Right atrium auricular region (tissue), 2 donors: ENCODE measurements around the gene DUSP2. TPM values are rescaled to one million over a fixed set of nuclear protein-coding genes. Genes with fewer than 3 reads are reported as not detected.

ENCODE experiments used
- DNase-seq: peaks from one replicate; pipeline ENCODE4 v3.0.0-alpha.2; 2019; ENCODE audit warnings: low spot score
- H3K27ac ChIP-seq, 2 donors: fragments of 200-600 bp; sonication (generic); 1 replicate in 1 of 2; 2 replicates in 1 of 2; pipeline ENCODE4 v1.5.1; 2016 to 2019
- H3K27me3 ChIP-seq, 2 donors: fragments of 200-600 bp; sonication (generic); one replicate each; pipeline versions ENCODE4 v1.5.1 to v1.6.0; 2017 to 2019
- H3K36me3 ChIP-seq: fragments of 200-600 bp; sonication (generic); one replicate; pipeline ENCODE4 v1.5.1; 2016
- H3K4me1 ChIP-seq, 2 donors: fragments of 200-600 bp; sonication (generic); one replicate each; pipeline versions ENCODE4 v1.5.1 to v1.6.0; 2017 to 2019
- H3K4me3 ChIP-seq, 2 donors: fragments of 200-600 bp; sonication (generic); 1 replicate in 1 of 2; 2 replicates in 1 of 2; pipeline ENCODE4 v1.5.1; 2017 to 2019; ENCODE audit warnings: mild to moderate bottlenecking in 1 of 2, moderate library complexity in 1 of 2
- H3K9me3 ChIP-seq, 2 donors: fragments of 200-600 bp; sonication (generic); one replicate each; pipeline ENCODE4 v1.5.1; 2019
- CTCF ChIP-seq, 2 donors: fragments of 200-600 bp; sonication (generic); IDR thresholded peaks; one replicate each; pipeline ENCODE4 v1.5.1; 2019; ENCODE audit warnings: antibody characterized with exemption in 2 of 2
- total RNA-seq, 2 donors: library from RNA; depleted of rRNA; stranded (reverse); fragments of >200 nt; gene quantifications; one replicate each; pipeline ENCODE4 v1.1.0, GENCODE V29; 2016

DUSP2 gene
- total RNA-seq, 2 donors from 2014 or later = 4.0 to 9.0 TPM

GRCh38 chr2:96116879-96117533, 28.2 kb downstream of the DUSP2 start:
- no peak for DNase-seq
- Histone ChIP-seq H3K27me3 (peaks cover 3 to 6% of the 10 kb centered on the region in 2 donors), H3K9me3 (no peaks in the 10 kb centered on the region), H3K4me1 (peaks cover 0 to 20% of the 10 kb centered on the region in 2 donors), H3K36me3 (no peaks in the 10 kb centered on the region), H3K4me3 (peak overlapping the region; percentile 45 to 70), H3K27ac (peak overlapping the region in 1 of 2 donors; percentile 70)
- TF ChIP-seq CTCF (IDR thresholded peaks at IDR 0.05) = peak; percentile 90 to 91

GRCh38 chr2:96116424-96116878, 28.8 kb downstream of the DUSP2 start, which contains the start of gene ADRA2B:
Gene ADRA2B (minus strand): TSS chr2:96116571. CDS start chr2:96116149, 422 bp downstream.
- peaks cover 3 to 6% of the 10 kb centered on the region in 2 donors for H3K27me3 ChIP-seq
- DNase-seq = no peak

GRCh38 chr2:96115631-96116423, 29.4 kb downstream of the DUSP2 start:
- TF ChIP-seq CTCF (IDR thresholded peaks at IDR 0.05) = no peak
- Histone ChIP-seq H3K36me3 (no peaks in the 10 kb centered on the region), H3K27ac (peak overlapping the region in 1 of 2 donors; percentile 70), H3K4me3 (peak overlapping the region; percentile 45 to 70), H3K27me3 (peaks cover 3 to 6% of the 10 kb centered on the region in 2 donors), H3K4me1 (peaks cover 0 to 20% of the 10 kb centered on the region in 2 donors), H3K9me3 (no peaks in the 10 kb centered on the region)
- no peak for DNase-seq

More at GRCh38 chr2:96116424-96116878, 28.8 kb downstream of the DUSP2 start, which contains the start of gene ADRA2B:
- Histone ChIP-seq H3K36me3 (no peaks in the 10 kb centered on the region), H3K4me1 (peaks cover 0 to 20% of the 10 kb centered on the region in 2 donors), H3K27ac (peak within 1 kb of the TSS in 1 of 2 donors; percentile 70), H3K9me3 (no peaks in the 10 kb centered on the region), H3K4me3 (peak within 1 kb of the TSS; percentile 45 to 70)
- TF ChIP-seq CTCF (IDR thresholded peaks at IDR 0.05) = no peak

- Histone ChIP-seq H3K36me3 (no peaks in the 10 kb centered on the region), H3K4me3 (peak overlapping the region in 1 of 2 donors; percentile 70)
- DNase-seq = no peak
These were observed 30.2 kb downstream of the DUSP2 start for GRCh38 chr2:96114903-96115581.

More at GRCh38 chr2:96114903-96115581, 30.2 kb downstream of the DUSP2 start:
- H3K9me3 ChIP-seq = no peaks in the 10 kb centered on the region
- peaks cover 3 to 6% of the 10 kb centered on the region in 2 donors for H3K27me3 ChIP-seq
- TF ChIP-seq CTCF (IDR thresholded peaks at IDR 0.05) = no peak
- H3K27ac ChIP-seq = no peak overlapping the region
- peaks cover 0 to 21% of the 10 kb centered on the region in 2 donors for H3K4me1 ChIP-seq
